OCI-LY1 (cell line): ENCODE measurements around the gene MNX1.

Experiments
- H2AFZ ChIP-seq: fragments of 200-600 bp; sonication (generic), shearing (Covaris generic); 2 replicates; pipeline ENCODE4 v1.6.0; 2014; ENCODE audit warnings: antibody characterized with exemption, mild to moderate bottlenecking, low read length
- H3F3A ChIP-seq: fragments of 200-600 bp; sonication (generic), shearing (Covaris generic); 2 replicates; pipeline ENCODE4 v1.6.0; 2014; ENCODE audit warnings: mild to moderate bottlenecking, antibody characterized with exemption, low read length, moderate library complexity; ENCODE audit not compliant: insufficient read depth
- H3K27ac ChIP-seq: fragments of 200-600 bp; sonication (generic); 2 replicates; pipeline ENCODE4 v1.5.1; 2014; ENCODE audit warnings: low read length, mixed run types, mild to moderate bottlenecking, low read depth; ENCODE audit not compliant: poor library complexity, severe bottlenecking
- H3K27me3 ChIP-seq: fragments of 200-600 bp; sonication (generic); 2 replicates; pipeline ENCODE4 v1.6.0; 2014; ENCODE audit warnings: antibody characterized with exemption, mild to moderate bottlenecking, low read length, moderate library complexity; ENCODE audit not compliant: insufficient read depth
- H3K36me3 ChIP-seq: fragments of 200-600 bp; sonication (generic); 2 replicates; pipeline ENCODE4 v1.6.1; 2014; ENCODE audit warnings: mild to moderate bottlenecking, antibody characterized with exemption, low read length, moderate library complexity, mixed read lengths; ENCODE audit not compliant: insufficient read depth
- H3K4me1 ChIP-seq: fragments of 200-600 bp; sonication (generic); 2 replicates; pipeline ENCODE4 v1.5.1; 2014; ENCODE audit warnings: mild to moderate bottlenecking, low read length, moderate library complexity; ENCODE audit not compliant: insufficient read depth, severe bottlenecking
- H3K4me2 ChIP-seq: fragments of 200-600 bp; sonication (generic), shearing (Covaris generic); 2 replicates; pipeline ENCODE4 v1.6.1; 2014; ENCODE audit warnings: low read length
- H3K4me3 ChIP-seq: fragments of 200-600 bp; sonication (generic); 2 replicates; pipeline ENCODE4 v1.5.1; 2014; ENCODE audit warnings: low read length, low read depth, mild to moderate bottlenecking, mixed read lengths; ENCODE audit not compliant: poor library complexity, severe bottlenecking
- H3K79me2 ChIP-seq: fragments of 200-600 bp; shearing (Covaris generic); 2 replicates; pipeline ENCODE4 v1.6.1; 2016; ENCODE audit warnings: mixed run types, low read length, mixed read lengths; ENCODE audit not compliant: insufficient read depth
- H3K9ac ChIP-seq: fragments of 200-600 bp; sonication (generic), shearing (Covaris generic); 2 replicates; pipeline ENCODE4 v1.6.1; 2014; ENCODE audit warnings: mild to moderate bottlenecking, low read length, mixed read lengths
- H3K9me2 ChIP-seq: fragments of 200-600 bp; sonication (generic), shearing (Covaris generic); 2 replicates; pipeline ENCODE4 v1.6.1; 2014; ENCODE audit warnings: low read depth, mild to moderate bottlenecking, low read length, mixed read lengths
- H3K9me3 ChIP-seq: fragments of 200-600 bp; shearing (Covaris generic); 2 replicates; pipeline ENCODE4 v1.6.1; 2014; ENCODE audit warnings: low read length, mixed read lengths
- H4K20me1 ChIP-seq: fragments of 200-600 bp; sonication (generic), shearing (Covaris generic); 2 replicates; pipeline ENCODE4 v1.6.0; 2016; ENCODE audit warnings: mild to moderate bottlenecking, low read length; ENCODE audit not compliant: insufficient read depth
- CTCF ChIP-seq: fragments of 200-600 bp; sonication (generic), shearing (Covaris generic); IDR thresholded peaks from 2 replicates; pipeline ENCODE4 v1.5.1; 2017; ENCODE audit warnings: mild to moderate bottlenecking, antibody characterized with exemption, low read length, moderate library complexity, mixed read lengths
- EZH2 ChIP-seq: fragments of 200-600 bp; sonication (generic), shearing (Covaris generic); IDR thresholded peaks from 2 replicates; pipeline ENCODE4 v1.8.0; 2017; ENCODE audit warnings: borderline replicate concordance, mixed run types, mild to moderate bottlenecking, antibody characterized with exemption, low read length, moderate library complexity, mixed read lengths

The MNX1 gene

DNA sequence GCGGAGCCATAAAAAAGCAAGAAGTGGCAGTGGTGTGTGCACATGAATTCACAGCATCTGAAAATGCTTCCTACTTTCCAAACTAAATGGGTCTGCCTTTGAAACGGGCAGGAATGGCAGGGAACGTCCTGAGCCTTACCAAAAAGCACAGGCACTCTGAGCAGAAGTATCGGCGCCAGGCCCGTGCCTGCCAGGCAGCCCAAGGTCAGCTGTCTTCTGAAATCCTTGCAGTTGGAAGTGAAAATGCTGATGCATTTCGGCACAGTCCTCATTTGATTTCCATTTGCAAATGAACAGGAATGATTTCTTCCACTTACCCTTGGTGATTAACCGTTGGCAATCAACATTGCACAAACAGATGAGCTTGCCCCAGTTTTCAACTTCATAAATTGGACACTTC is 47.6 kb upstream of the MNX1 start:
- Histone ChIP-seq H3K9ac (no peak overlapping the region), H2AFZ (no peak overlapping the region), H3K36me3 (no peaks in the 10 kb centered on the region), H3K27ac (no peak overlapping the region), H3K4me1 (no peaks in the 10 kb centered on the region), H3K4me2 (no peak overlapping the region), H3K79me2 (no peaks in the 10 kb centered on the region), H4K20me1 (no peaks in the 10 kb centered on the region), H3F3A (no peaks in the 10 kb centered on the region), H3K9me2 (no peaks in the 10 kb centered on the region), H3K9me3 (no peaks in the 10 kb centered on the region), H3K4me3 (no peak overlapping the region), H3K27me3 (peaks cover 4% of the 10 kb centered on the region; the same call in 1 of the 2 replicates)
- TF ChIP-seq EZH2 (no peak), CTCF (no peak)

DNA sequence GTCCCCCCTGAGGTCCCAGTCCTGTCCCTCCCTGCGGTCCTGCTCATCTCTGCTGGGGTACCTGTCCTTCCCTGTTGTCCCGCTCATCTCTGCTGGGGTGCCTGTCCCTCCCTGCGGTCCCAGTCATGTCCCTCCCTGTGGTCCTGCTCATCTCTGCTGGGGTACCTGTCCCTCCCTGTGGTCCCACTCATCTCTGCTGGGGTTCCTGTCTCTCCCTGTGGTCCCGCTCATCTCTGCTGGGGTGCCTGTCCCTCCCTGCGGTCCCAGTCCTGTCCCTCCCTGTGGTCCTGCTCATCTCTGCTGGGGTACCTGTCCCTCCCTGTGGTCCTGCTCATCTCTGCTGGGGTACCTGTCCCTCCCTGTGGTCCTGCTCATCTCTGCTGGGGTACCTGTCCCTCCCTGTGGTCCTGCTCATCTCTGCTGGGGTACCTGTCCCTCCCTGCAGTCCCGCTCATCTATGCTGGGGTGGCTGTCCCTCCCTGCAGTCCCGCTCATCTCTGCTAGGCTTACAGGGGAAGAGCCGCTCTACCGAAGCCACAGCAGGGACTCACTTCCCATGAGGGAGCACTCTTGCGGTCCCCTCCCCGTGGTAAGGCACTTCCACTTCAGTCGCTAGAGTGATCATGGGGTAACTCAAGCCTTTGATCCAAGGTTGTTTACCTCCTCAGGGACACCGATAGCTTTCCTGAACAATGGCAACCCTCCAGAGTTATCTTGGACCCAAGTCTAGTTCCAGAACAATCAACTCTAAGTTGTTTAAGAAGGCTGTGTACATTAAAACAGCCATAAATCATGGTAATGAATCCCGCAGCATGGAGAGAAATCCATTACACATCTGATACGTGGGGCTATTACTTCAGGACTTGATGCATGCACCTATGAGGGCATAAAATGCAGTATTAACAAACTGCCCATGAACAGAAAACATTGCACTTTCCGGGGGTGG is 46.8 kb upstream of the MNX1 start:
- H3K9me3 ChIP-seq, result peaks cover 2% of the 10 kb centered on the region; the same call in 1 of the 2 replicates
- no peak overlapping the region for H3K4me2 ChIP-seq
- H3K4me3 ChIP-seq, result no peak overlapping the region
- no peaks in the 10 kb centered on the region for H3K9me2 ChIP-seq
- H3F3A ChIP-seq, result no peaks in the 10 kb centered on the region
- H3K36me3 ChIP-seq, result no peaks in the 10 kb centered on the region
- H3K4me1 ChIP-seq, result no peaks in the 10 kb centered on the region
- no peak overlapping the region for H3K27ac ChIP-seq
- no peak overlapping the region for H2AFZ ChIP-seq
- H4K20me1 ChIP-seq, result no peaks in the 10 kb centered on the region
- no peak for TF ChIP-seq EZH2
- no peak for TF ChIP-seq CTCF
- H3K27me3 ChIP-seq, result peaks cover 4% of the 10 kb centered on the region; the same call in 1 of the 2 replicates
- no peak overlapping the region for H3K9ac ChIP-seq
- no peaks in the 10 kb centered on the region for H3K79me2 ChIP-seq

DNA sequence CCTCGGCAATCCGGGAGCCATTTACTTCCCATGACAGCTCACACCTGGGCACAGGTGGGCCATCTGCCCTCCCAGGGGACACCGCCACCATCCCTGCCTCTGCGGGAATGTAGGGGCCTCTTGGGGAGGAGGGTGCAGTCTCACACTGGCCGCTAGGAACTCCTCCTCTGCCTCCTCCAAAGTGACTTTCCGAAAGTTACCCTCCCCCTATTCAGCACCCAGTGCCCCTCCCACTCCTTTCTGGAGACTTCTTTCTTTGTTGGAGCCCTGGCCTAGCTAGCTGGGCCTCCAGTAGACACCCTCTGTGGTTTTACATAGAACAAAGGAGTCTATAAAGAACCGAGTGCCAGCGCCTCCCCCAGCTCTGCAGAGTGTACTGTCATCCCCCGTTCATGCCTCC is 45.8 kb upstream of the MNX1 start:
- no peaks in the 10 kb centered on the region for H3K9me2 ChIP-seq
- no peaks in the 10 kb centered on the region for H3K79me2 ChIP-seq
- TF ChIP-seq EZH2 (no peak), CTCF (no peak)
- H3K4me3 ChIP-seq, result no peak overlapping the region
- H3K4me1 ChIP-seq, result no peaks in the 10 kb centered on the region
- no peaks in the 10 kb centered on the region for H3F3A ChIP-seq
- H3K36me3 ChIP-seq, result no peaks in the 10 kb centered on the region
- H3K9me3 ChIP-seq, result peaks cover 3% of the 10 kb centered on the region; the same call in 1 of the 2 replicates
- H3K27me3 ChIP-seq, result peaks cover 4% of the 10 kb centered on the region; the same call in 1 of the 2 replicates
- no peak overlapping the region for H3K9ac ChIP-seq
- no peak overlapping the region for H3K4me2 ChIP-seq
- no peak overlapping the region for H2AFZ ChIP-seq
- no peak overlapping the region for H3K27ac ChIP-seq
- no peaks in the 10 kb centered on the region for H4K20me1 ChIP-seq
